ENCODE measurements around the gene BCAP31. TPM values are rescaled to one million over a fixed set of nuclear protein-coding genes. Genes with fewer than 3 reads are reported as not detected.
"Not testable (repeated sequence)": the region's sequence is repeated elsewhere in the genome, so short reads cannot be mapped to it uniquely, and the experiment has no call there.

The BCAP31 gene
- total and polyA plus RNA-seq, 7 donors: 59.3 to 216 (median 70.9) TPM

DNA sequence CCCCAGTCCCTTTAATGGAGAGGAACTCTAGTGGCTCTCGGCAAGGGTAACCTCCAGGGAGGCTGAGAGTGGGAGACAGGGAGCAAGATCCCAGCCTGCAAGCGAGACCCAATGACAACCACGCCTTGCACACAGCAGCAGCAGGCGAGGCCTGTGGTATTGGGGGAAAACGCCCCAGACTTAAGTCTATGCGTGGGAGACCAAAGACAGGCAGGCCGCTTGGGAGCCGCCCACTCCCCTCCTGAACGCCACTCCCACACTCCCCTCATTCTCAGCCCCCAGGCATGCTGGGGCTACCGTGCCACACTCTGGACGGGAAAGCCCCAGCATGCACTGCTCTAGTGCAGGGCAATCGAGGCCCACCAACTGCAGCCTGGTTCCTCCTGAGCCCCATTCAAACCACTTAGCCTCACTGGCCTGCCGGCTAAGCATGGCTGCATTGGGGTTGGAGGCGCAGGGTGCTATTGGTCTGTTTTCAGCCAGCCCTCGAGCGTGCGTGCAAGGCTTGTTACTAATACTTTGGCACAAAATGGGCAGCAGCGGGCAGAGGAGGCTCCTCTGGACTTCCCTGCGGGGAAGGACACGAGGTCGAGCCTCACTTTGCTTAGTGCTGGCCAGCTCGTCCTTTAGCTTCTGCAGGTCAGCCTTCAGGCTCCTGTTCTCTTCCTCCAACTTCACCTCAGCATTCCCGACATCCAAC, 21.7 kb downstream of the BCAP31 start:
- intact Hi-C loops (cut with DNase I): no loop called here
- Histone ChIP-seq H3K36me3 (no peaks in the 10 kb centered on the region), H3K4me3 (no peak overlapping the region), H3K27ac (peak overlapping the region; percentile 57 to 81 (median 77)), H3K27me3 (no peaks in the 10 kb centered on the region), H3K4me1 (peaks cover 0 to 60% (median 26%) of the 10 kb centered on the region in 4 donors), H3K9me3 (no peaks in the 10 kb centered on the region)
- WGBS, 2 donors: 71 to 88% methylated on average over 23 of the region's 23 CpGs
- TF ChIP-seq POLR2A (IDR thresholded peaks at IDR 0.05) (no peak), CTCF (IDR thresholded peaks at IDR 0.05) (no peak), EP300 (IDR thresholded peaks at IDR 0.05) (no peak), POLR2AphosphoS5 (IDR thresholded peaks at IDR 0.05) (no peak)
- DNase-seq: no peak

DNA sequence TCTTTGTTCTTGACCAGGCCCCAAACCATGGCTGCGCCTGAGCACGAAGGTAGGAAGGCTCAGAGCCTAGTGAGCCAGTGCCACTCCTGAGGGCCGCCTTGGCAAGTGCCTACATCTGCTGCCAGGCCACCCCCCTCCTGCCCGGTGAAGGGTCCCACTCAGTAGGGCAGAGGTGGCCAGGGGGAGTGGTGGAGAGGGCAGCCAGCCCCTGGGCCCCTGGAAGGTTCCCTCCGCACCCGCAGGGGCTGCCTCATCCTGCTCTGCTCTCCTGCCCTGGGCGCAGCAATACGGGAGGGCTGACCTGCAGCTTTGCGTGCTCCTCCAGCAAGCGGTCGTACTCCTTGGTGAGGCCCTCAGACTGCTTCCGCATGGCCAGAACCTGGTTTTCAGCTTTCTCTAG, 22.5 kb downstream of the BCAP31 start:
- intact Hi-C loops (cut with DNase I): no loop called here
- Histone ChIP-seq H3K4me1 (peaks cover 0 to 60% (median 26%) of the 10 kb centered on the region in 4 donors), H3K4me3 (no peak overlapping the region), H3K9me3 (no peaks in the 10 kb centered on the region), H3K27me3 (no peaks in the 10 kb centered on the region), H3K27ac (peak overlapping the region in 3 of 4 donors; percentile 76 to 81 (median 78)), H3K36me3 (no peaks in the 10 kb centered on the region)
- TF ChIP-seq POLR2A (IDR thresholded peaks at IDR 0.05) (no peak), POLR2AphosphoS5 (IDR thresholded peaks at IDR 0.05) (no peak), EP300 (IDR thresholded peaks at IDR 0.05) (no peak), CTCF (IDR thresholded peaks at IDR 0.05) (no peak)
- WGBS, 2 donors: 94 to 95% methylated on average over 12 of the region's 12 CpGs
- DNase-seq: no peak

- Histone ChIP-seq H3K9me3 (no peaks in the 10 kb centered on the region), H3K36me3 (no peaks in the 10 kb centered on the region), H3K4me3 (no peak overlapping the region), H3K27ac (peak overlapping the region in 3 of 4 donors; percentile 76 to 81 (median 78)), H3K27me3 (no peaks in the 10 kb centered on the region), H3K4me1 (peaks cover 0 to 60% (median 26%) of the 10 kb centered on the region in 4 donors)
- DNase-seq: no peak
- intact Hi-C loops (cut with DNase I): no loop called here
- TF ChIP-seq CTCF (IDR thresholded peaks at IDR 0.05): no peak
- no peak for TF ChIP-seq POLR2A (IDR thresholded peaks at IDR 0.05)
- no peak for TF ChIP-seq EP300 (IDR thresholded peaks at IDR 0.05)
- TF ChIP-seq POLR2AphosphoS5 (IDR thresholded peaks at IDR 0.05): no peak
- WGBS, 2 donors: 89 to 90% methylated on average over 6 of the region's 6 CpGs
These were observed 23.2 kb downstream of the BCAP31 start for GRCh38 chrX:153700967-153701366.

- Histone ChIP-seq H3K4me1 (peaks cover 0 to 58% (median 26%) of the 10 kb centered on the region in 4 donors), H3K36me3 (no peaks in the 10 kb centered on the region)
- intact Hi-C loops (cut with DNase I): no loop called here
These were observed 23.7 kb downstream of the BCAP31 start for GRCh38 chrX:153700376-153700945.

DNA sequence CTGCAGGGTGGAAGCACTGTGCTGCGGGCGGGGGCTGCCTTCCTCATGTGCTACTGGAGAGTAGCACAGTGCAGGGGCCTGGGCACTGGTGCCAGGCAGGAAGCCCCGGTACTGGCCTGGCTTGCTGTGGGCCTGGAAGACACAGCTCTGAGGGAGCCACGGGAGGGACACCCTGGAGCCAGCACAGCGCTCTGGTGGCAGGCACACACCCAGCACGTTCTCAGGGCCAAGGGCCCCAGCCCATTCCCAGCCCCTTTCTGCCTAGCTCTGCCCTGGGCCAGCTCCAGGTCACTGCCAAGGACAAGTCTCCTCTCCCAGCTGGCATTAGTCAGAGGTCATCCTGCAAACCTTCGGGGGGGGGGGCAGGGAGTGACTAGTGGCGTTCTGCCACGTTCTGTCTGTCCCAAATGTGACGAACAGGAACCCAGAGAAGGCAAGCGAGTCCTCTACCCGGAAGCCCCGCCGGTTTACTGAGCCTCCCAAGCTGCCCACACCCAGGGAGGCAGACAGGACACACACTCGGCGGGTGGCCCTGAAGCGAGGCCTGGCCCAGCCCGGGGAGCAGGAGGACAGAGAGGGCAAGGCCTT, 24.3 kb downstream of the BCAP31 start:
- H3K36me3 ChIP-seq; DNase-seq; H3K9me3 ChIP-seq; intact Hi-C loops (cut with DNase I); H3K27me3 ChIP-seq; H3K4me3 ChIP-seq: not testable (repeated sequence)
- peaks cover 0 to 52% (median 26%) of the 10 kb centered on the region in 4 donors for H3K4me1 ChIP-seq
- WGBS, 2 donors: 26 to 68% methylated on average over 18 of the region's 18 CpGs
- H3K27ac ChIP-seq: peak overlapping the region; percentile 27 to 81 (median 77)

More at GRCh38 chrX:153700376-153700945, 23.7 kb downstream of the BCAP31 start:
- 25 to 63% methylated on average over 15 of the region's 15 CpGs for whole genome bisulfite sequencing, 2 donors
- TF ChIP-seq POLR2A (IDR thresholded peaks at IDR 0.05): no peak
- TF ChIP-seq CTCF (IDR thresholded peaks at IDR 0.05): no peak
- TF ChIP-seq POLR2AphosphoS5 (IDR thresholded peaks at IDR 0.05): peak in 1 of 4 donors; percentile 17
- no peak for TF ChIP-seq EP300 (IDR thresholded peaks at IDR 0.05)
- no peaks in the 10 kb centered on the region for H3K27me3 ChIP-seq
- peak overlapping the region; percentile 27 to 81 (median 77) for H3K27ac ChIP-seq
- H3K4me3 ChIP-seq: no peak overlapping the region
- no peak for DNase-seq
- H3K9me3 ChIP-seq: no peaks in the 10 kb centered on the region

Data from sigmoid colon (tissue), 7 donors.